Colonic mucosa (tissue), 4 donors: Measurements from ENCODE around the gene STYXL1. TPM values are rescaled to one million over a fixed set of nuclear protein-coding genes. Genes with fewer than 3 reads are reported as not detected.

Experiments
- DNase-seq: peaks from one replicate; pipeline ENCODE4 v3.0.0-alpha.2; 2020
- H3K27ac ChIP-seq: fragments of 200-600 bp; one replicate; pipeline ENCODE4 v1.8.0; 2021
- H3K27me3 ChIP-seq: fragments of 200-600 bp; one replicate; pipeline ENCODE4 v1.8.0; 2021
- H3K36me3 ChIP-seq: fragments of 200-600 bp; one replicate; pipeline ENCODE4 v1.8.0; 2021
- H3K4me1 ChIP-seq: fragments of 200-600 bp; one replicate; pipeline ENCODE4 v1.8.0; 2021; ENCODE audit warnings: mild to moderate bottlenecking
- H3K4me3 ChIP-seq: fragments of 200-600 bp; one replicate; pipeline ENCODE4 v1.8.0; 2021
- H3K9ac ChIP-seq, 2 donors: one replicate each; pipeline ENCODE4 v1.7.0; 2013; ENCODE audit warnings: control low read depth in 2 of 2, low read depth in 2 of 2, low read length in 2 of 2
- H3K9me3 ChIP-seq: fragments of 200-600 bp; one replicate; pipeline ENCODE4 v1.8.0; 2021
- CTCF ChIP-seq: fragments of 200-600 bp; IDR thresholded peaks from one replicate; pipeline ENCODE4 v1.8.0; 2022; ENCODE audit warnings: antibody characterized with exemption, mild to moderate bottlenecking
- intact Hi-C: fragments of 100-400 bp; cut with DNase I; formaldehyde crosslinking; loops from one replicate; pipeline ENCODE4 v1.14.1; 2022
- total RNA-seq, 2 donors: library from RNA; stranded (reverse); fragmentation: NEBNext Ultra II Directional in 1 of 2; extraction: Animal tissue kit (Norgen Biotek cat#: 25700) in 1 of 2; gene quantifications; one replicate each; pipeline ENCODE4 v1.2.1, GENCODE V29; 2021
- donor health status: healthy.
- donor health status: DM: no; HTN: no; CAD: no.
- donor health status: DM: no; HTN: no; CAD: no.

STYXL1 gene
- total RNA-seq, 2 donors from 2014 or later: 32.4 to 36.7 TPM

GRCh38 chr7:75960372-75960771, 87.4 kb downstream of the STYXL1 start:
- Histone ChIP-seq H3K9me3 (no peaks in the 10 kb centered on the region), H3K36me3 (no peaks in the 10 kb centered on the region), H3K4me1 (peaks cover 5% of the 10 kb centered on the region), H3K9ac (no peak overlapping the region), H3K27me3 (no peaks in the 10 kb centered on the region), H3K27ac (no peak overlapping the region), H3K4me3 (no peak overlapping the region)
- intact Hi-C loops: no loop called here
- no peak for DNase-seq
- no peak for TF ChIP-seq CTCF

GRCh38 chr7:75958802-75959543, 88.8 kb downstream of the STYXL1 start:
- Histone ChIP-seq H3K4me3 (no peak overlapping the region), H3K36me3 (no peaks in the 10 kb centered on the region), H3K4me1 (peaks cover 5% of the 10 kb centered on the region), H3K9me3 (no peaks in the 10 kb centered on the region), H3K9ac (peak overlapping the region in 1 of 2 donors; percentile 32), H3K27me3 (no peaks in the 10 kb centered on the region), H3K27ac (peak overlapping the region; percentile 74)
- DNase-seq: no peak
- no peak for TF ChIP-seq CTCF
- intact Hi-C loops: no loop called here

- DNase-seq: peak; percentile 85
- H3K27me3 ChIP-seq: no peaks in the 10 kb centered on the region
- intact Hi-C loops: no loop called here
- H3K36me3 ChIP-seq: no peaks in the 10 kb centered on the region
- no peak for TF ChIP-seq CTCF
- H3K4me3 ChIP-seq: no peak overlapping the region
- H3K27ac ChIP-seq: peak overlapping the region; percentile 74
- H3K9ac ChIP-seq: peak overlapping the region in 1 of 2 donors; percentile 41
- H3K4me1 ChIP-seq: peaks cover 5% of the 10 kb centered on the region
- no peaks in the 10 kb centered on the region for H3K9me3 ChIP-seq
These were observed 90.6 kb downstream of the STYXL1 start for GRCh38 chr7:75957021-75957736.

GRCh38 chr7:75955331-75955955, 92.4 kb downstream of the STYXL1 start:
- no peak overlapping the region for H3K27ac ChIP-seq
- no peaks in the 10 kb centered on the region for H3K9me3 ChIP-seq
- H3K4me3 ChIP-seq: no peak overlapping the region
- intact Hi-C loops: no loop called here
- peaks cover 5% of the 10 kb centered on the region for H3K4me1 ChIP-seq
- H3K36me3 ChIP-seq: no peaks in the 10 kb centered on the region
- no peak for TF ChIP-seq CTCF
- no peak for DNase-seq
- H3K27me3 ChIP-seq: no peaks in the 10 kb centered on the region
- no peak overlapping the region for H3K9ac ChIP-seq

GRCh38 chr7:75953931-75954330, 93.9 kb downstream of the STYXL1 start:
- Histone ChIP-seq H3K9me3 (no peaks in the 10 kb centered on the region), H3K4me1 (no peaks in the 10 kb centered on the region), H3K27me3 (no peaks in the 10 kb centered on the region), H3K4me3 (no peak overlapping the region), H3K9ac (no peak overlapping the region), H3K27ac (no peak overlapping the region), H3K36me3 (no peaks in the 10 kb centered on the region)
- no peak for TF ChIP-seq CTCF
- DNase-seq: no peak
- intact Hi-C loops: no loop called here
